ENCODE results near the gene RABGAP1L.

RABGAP1L gene

GRCh38 chr1:174721246-174721645 is 561.9 kb downstream of the RABGAP1L start:
- DNase-seq = no peak
- TF ChIP-seq GATA1 (IDR thresholded peaks at IDR 0.05; ENCODE audit: low read depth, low read length) (no peak), POLR2A (IDR thresholded peaks at IDR 0.05; ENCODE audit: low read length) (no peak)

- no peak for TF ChIP-seq POLR2A (IDR thresholded peaks at IDR 0.05; ENCODE audit: low read length)
- TF ChIP-seq GATA1 (IDR thresholded peaks at IDR 0.05; ENCODE audit: low read depth, low read length) = no peak
- DNase-seq = no peak
These were observed 564.5 kb downstream of the RABGAP1L start for GRCh38 chr1:174723816-174724215.

- TF ChIP-seq POLR2A (IDR thresholded peaks at IDR 0.05; ENCODE audit: low read length) (no peak), GATA1 (IDR thresholded peaks at IDR 0.05; ENCODE audit: low read depth, low read length) (no peak)
- DNase-seq = no peak
These were observed 564.9 kb downstream of the RABGAP1L start for GRCh38 chr1:174724219-174724618.

DNA sequence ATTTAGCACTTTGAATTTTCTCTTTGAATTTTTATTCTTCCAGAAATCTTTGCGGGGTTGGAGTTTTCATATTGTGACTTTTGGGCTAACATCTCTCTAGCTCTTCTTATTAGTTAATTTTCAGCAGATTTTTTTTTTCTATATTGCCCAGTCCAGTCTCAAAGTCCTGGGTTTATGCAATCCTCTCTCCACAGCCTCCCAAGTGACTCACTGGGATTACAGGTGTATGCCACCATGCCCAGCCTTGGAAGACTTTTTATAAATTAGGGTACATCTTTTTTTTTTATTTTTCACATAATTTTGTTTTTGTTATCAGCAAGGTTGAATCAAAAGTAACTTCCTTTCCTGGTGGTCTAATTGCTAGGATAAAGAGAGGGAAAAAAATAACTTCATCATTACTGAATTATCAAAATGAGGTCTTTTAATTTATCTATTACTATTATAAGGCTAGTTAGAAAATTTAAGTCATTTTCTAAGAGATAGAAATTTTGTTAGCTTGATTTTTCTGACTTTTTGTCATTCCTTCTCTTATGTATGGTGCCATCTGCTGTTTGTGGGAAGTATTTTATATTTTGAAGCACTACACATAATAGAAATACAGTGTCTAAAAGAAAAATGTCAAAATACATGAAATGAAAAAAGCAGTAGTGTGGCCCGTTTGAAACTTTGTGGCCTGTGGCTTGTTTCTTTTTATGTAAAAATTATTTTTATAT is 567.0 kb downstream of the RABGAP1L start:
- peak; percentile 26 to 44 for DNase-seq
- TF ChIP-seq POLR2A (IDR thresholded peaks at IDR 0.05; ENCODE audit: low read length) (no peak), GATA1 (IDR thresholded peaks at IDR 0.05; ENCODE audit: low read depth, low read length) (no peak)

- no peak for DNase-seq
- TF ChIP-seq GATA1 (IDR thresholded peaks at IDR 0.05; ENCODE audit: low read depth, low read length) (no peak), POLR2A (IDR thresholded peaks at IDR 0.05; ENCODE audit: low read length) (no peak)
These were observed 567.7 kb downstream of the RABGAP1L start for GRCh38 chr1:174726880-174727585.

- TF ChIP-seq POLR2A (IDR thresholded peaks at IDR 0.05; ENCODE audit: low read length) (no peak), GATA1 (IDR thresholded peaks at IDR 0.05; ENCODE audit: low read depth, low read length) (no peak)
- no peak for DNase-seq
These were observed 575.0 kb downstream of the RABGAP1L start for GRCh38 chr1:174734270-174734669.

DNA sequence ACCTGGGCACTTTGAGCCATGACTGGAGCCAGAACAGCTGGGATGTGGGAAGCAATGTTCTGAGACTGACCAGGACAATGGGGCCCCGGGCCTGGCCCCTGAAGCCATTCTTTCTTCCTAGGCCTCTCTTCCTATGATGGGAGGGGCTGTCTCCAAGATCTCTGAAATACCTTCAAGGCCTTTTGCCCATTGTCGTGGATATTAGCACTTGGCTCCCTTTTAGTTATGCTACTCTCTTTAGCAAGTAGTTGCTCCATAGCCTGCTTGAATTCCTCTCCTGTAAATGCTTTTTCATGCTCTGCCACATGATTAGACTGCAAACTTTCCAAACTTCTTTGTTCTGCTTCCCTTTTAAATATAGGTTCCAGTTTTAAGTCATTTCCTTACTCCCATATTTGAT is 577.5 kb downstream of the RABGAP1L start:
- no peak for DNase-seq
- TF ChIP-seq GATA1 (IDR thresholded peaks at IDR 0.05; ENCODE audit: low read depth, low read length) (no peak), POLR2A (IDR thresholded peaks at IDR 0.05; ENCODE audit: low read length) (no peak)

DNA sequence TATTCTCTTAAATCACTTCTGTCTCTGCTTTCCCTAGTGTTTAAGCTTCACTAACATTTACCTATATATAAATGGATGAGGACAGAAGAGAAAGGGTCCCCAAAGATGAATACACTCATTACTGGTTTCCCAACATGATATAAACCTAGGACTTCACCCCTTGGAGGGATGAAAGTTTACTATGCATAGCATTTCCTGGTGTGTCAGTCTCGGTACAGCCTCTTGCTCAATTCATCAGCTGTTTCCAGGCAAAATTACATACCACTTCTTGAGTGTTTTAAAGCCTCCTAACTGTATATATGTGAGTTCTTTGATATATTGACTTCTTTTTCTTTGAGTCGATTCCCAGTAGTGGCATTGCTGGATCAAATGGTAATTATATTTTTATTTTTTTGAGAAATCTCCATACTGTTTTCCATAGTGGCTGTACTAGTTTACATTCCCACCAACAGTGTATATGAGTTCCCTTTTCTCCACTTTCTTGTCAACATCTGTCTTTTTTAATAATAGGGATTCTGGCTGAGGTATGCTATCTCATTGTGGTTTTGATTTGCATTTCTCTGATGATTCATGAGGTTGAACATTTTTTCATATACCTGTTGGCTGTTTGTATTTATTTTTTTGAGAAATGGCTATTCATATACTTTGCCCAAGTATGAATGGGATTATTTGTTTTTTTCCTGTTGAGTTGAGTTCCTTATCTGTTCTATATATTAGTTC is 581.1 kb downstream of the RABGAP1L start:
- no peak for DNase-seq

DNA sequence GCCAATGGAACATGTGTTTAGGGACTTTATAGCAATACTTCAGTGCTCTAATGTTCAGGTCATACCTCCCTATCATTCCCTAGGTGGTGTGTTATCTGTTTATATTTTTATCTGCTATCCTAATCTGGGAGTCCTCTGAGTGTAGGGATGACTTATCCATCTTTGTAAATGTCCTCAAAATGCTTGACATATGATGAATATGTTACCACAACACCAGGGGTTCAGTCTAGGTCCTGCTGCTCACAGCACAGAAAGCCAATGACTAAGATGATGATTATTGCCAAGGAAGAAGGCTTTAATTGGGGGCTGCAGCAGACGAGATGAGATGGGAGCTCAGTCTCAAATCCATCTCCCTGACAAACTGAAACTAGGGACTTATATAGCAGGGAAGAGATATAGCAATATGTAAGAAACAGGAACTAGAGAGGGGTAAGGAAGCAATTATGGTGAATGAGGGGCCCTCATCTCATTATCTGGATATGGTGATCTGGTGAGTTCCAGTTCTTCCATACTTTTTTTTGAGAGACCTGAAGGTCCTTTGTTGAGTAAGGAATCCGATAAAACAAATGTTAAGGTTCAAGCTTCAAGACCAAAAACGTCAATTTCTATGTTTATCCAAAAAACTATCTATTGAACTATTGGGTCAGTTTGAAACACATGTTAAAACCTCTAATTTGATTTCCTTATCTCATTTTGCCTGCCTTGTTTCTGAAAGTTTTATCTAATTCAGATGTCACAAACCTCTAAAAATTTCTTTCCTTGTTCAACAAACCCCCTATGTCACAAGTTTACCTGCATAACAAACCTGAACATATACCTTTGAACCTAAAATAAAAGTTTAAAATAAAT is 583.7 kb downstream of the RABGAP1L start:
- TF ChIP-seq POLR2A (IDR thresholded peaks at IDR 0.05; ENCODE audit: low read length) (no peak), GATA1 (IDR thresholded peaks at IDR 0.05; ENCODE audit: low read depth, low read length) (no peak)
- peak; percentile 30 for DNase-seq

More for the DNA sequence above, 581.1 kb downstream of the RABGAP1L start:
- no peak for TF ChIP-seq POLR2A (IDR thresholded peaks at IDR 0.05; ENCODE audit: low read length)
- no peak for TF ChIP-seq GATA1 (IDR thresholded peaks at IDR 0.05; ENCODE audit: low read depth, low read length)

DNA sequence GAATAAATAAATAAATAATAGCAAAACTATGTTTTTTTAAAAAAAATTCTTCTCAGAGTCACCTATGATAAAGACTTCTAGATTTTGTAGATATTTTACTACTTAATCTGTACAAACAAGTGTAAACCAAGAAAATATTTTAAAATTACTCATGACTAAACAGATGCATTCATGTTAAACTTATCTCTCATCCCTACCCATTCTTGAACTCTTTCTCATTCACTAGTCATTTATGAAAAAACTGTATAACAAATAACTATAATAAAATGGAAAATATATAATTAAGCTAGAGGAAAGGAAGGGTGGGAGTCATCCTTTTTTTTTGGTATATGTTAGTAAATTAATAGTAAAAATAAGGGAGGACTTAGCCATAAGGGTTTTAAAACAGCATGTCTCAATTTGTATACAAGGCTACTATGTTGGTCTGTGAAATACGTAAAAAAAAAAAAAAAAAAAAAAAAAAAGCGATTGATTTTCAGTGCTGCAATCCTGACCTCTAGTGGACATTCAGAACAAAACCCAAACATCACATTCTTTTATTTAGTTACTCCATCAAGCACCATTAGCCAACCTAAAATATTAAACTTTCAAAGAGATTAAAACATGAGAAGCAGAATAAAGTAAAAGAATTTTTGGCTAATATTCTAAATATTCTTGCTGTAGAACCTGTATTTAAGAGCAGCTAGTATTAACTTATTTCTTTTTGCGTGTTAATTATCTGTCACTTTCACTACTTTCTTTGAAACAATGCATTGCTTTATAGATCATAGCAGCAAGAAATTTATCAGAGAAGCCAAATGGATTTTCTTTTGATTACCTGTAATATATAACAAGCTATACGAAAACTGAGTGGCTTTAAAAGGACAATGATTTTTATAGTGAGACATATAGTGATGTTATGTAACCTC is 584.6 kb downstream of the RABGAP1L start:
- DNase-seq = peak; percentile 65 to 76
- TF ChIP-seq GATA1 (IDR thresholded peaks at IDR 0.05; ENCODE audit: low read depth, low read length) (no peak), POLR2A (IDR thresholded peaks at IDR 0.05; ENCODE audit: low read length) (no peak)

- no peak for DNase-seq
- TF ChIP-seq POLR2A (IDR thresholded peaks at IDR 0.05; ENCODE audit: low read length) (no peak), GATA1 (IDR thresholded peaks at IDR 0.05; ENCODE audit: low read depth, low read length) (no peak)
These were observed 585.6 kb downstream of the RABGAP1L start for GRCh38 chr1:174744886-174745285.

DNA sequence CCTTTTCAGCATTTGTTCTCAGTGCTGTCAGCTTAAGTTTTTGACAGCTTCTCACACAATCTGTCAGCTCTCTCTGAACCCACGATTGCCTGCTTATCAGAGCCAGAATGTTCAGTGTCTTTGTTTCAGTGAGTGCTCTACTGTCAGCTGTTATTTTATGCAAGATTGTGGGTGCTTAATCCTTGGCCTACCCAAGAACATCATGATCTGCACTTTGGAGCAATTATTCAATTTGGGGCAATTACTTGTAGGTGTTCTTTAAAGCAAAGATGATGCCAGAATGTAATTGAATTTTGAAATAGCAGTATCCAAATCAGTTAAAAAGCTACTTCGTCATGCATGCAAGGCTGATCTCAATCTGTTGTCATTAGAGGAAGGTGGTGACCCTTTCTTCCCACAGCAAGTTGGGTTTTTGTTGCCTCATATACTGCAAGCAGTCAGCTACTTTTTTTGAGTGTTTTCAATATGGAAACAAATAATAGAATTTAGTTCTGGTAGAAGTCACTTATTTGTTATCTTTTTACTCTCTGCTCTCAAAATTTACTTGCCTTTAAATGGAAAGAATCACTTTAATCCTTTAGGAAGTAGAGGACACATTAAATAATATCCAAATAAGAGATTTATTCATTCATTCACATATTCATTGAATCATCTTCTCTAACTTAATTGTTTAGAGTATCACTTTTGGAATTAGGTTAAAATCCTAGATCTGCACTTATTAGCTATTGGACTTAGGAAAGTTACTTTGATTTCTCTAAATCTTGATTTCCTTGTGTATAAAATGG is 586.9 kb downstream of the RABGAP1L start:
- peak; percentile 41 to 50 for DNase-seq
- TF ChIP-seq POLR2A (IDR thresholded peaks at IDR 0.05; ENCODE audit: low read length) (no peak), GATA1 (IDR thresholded peaks at IDR 0.05; ENCODE audit: low read depth, low read length) (no peak)

All from erythroblast (primary cell).